Suppressor macrophage treated with lipopolysaccharide for 1 hour (primary cell): ENCODE measurements around the gene GPR183.
A peak's percentile ranks its signal among the peaks of the same experiment; 100 is the strongest.

Source experiments
- DNase-seq, 3 donors: peaks; one replicate each; pipeline ENCODE4 v3.0.0-alpha.2; 2020 to 2022

GPR183 gene

GRCh38 chr13:99293178-99293577 lies 14.0 kb downstream of the GPR183 start:
- peak; percentile 71 to 86 (median 83) for DNase-seq

- peak in 2 of 3 donors; percentile 21 to 36 for DNase-seq
Measured at GRCh38 chr13:99290894-99291293, 16.3 kb downstream of the GPR183 start.

- DNase-seq, result no peak
Measured at GRCh38 chr13:99289674-99290337, 17.4 kb downstream of the GPR183 start.

GRCh38 chr13:99289271-99289670 lies 17.9 kb downstream of the GPR183 start:
- DNase-seq, result peak in 2 of 3 donors; percentile 64 to 76

GRCh38 chr13:99288089-99288488 lies 19.1 kb downstream of the GPR183 start:
- DNase-seq, result peak in 2 of 3 donors; percentile 45 to 46

GRCh38 chr13:99287551-99287950 lies 19.6 kb downstream of the GPR183 start:
- DNase-seq, result no peak

GRCh38 chr13:99285432-99286182 lies 21.6 kb downstream of the GPR183 start:
- no peak for DNase-seq

GRCh38 chr13:99282264-99283231 lies 24.7 kb downstream of the GPR183 start:
- DNase-seq, result peak; percentile 21 to 74 (median 68)

- peak; percentile 82 to 87 (median 85) for DNase-seq
Measured at GRCh38 chr13:99281811-99282263, 25.4 kb downstream of the GPR183 start.

GRCh38 chr13:99280166-99280565 lies 27.0 kb downstream of the GPR183 start:
- DNase-seq, result peak; percentile 69 to 93 (median 88)

GRCh38 chr13:99279637-99280036 lies 27.6 kb downstream of the GPR183 start:
- DNase-seq, result peak in 1 of 3 donors; percentile 44

- no peak for DNase-seq
Measured at GRCh38 chr13:99278843-99279242, 28.4 kb downstream of the GPR183 start.

- DNase-seq, result no peak
Measured at GRCh38 chr13:99278200-99278599, 29.0 kb downstream of the GPR183 start.

- DNase-seq, result peak; percentile 83 to 87 (median 85)
Measured at GRCh38 chr13:99277629-99278028, 29.6 kb downstream of the GPR183 start.

- peak; percentile 32 to 49 (median 36) for DNase-seq
Measured at GRCh38 chr13:99276706-99277105, 30.5 kb downstream of the GPR183 start.

- DNase-seq, result no peak
Measured at GRCh38 chr13:99275093-99275469, 32.1 kb downstream of the GPR183 start.

GRCh38 chr13:99273128-99273527 lies 34.1 kb downstream of the GPR183 start:
- DNase-seq, result no peak

- DNase-seq, result no peak
Measured at GRCh38 chr13:99272481-99272880, 34.7 kb downstream of the GPR183 start.

GRCh38 chr13:99271249-99271648 lies 36.0 kb downstream of the GPR183 start:
- DNase-seq, result no peak

GRCh38 chr13:99270518-99270917 lies 36.7 kb downstream of the GPR183 start:
- DNase-seq, result peak in 2 of 3 donors; percentile 58 to 69

- peak; percentile 69 to 89 (median 88) for DNase-seq
Measured at GRCh38 chr13:99269627-99270241, 37.5 kb downstream of the GPR183 start.

GRCh38 chr13:99268822-99269221 lies 38.4 kb downstream of the GPR183 start:
- DNase-seq, result no peak
